Tibial artery (tissue), 4 donors: Measurements from ENCODE around the gene FNDC3B.

ENCODE experiments used
- DNase-seq, 2 donors: peaks; one replicate each; pipeline ENCODE4 v3.0.0-alpha.2; 2019
- H3K27ac ChIP-seq, 2 donors: fragments of 200-600 bp; sonication (generic) in 1 of 2; 1 replicate in 1 of 2; 2 replicates in 1 of 2; pipeline ENCODE4 v1.5.1; 2018 to 2019; ENCODE audit warnings: mild to moderate bottlenecking in 1 of 2
- H3K27me3 ChIP-seq, 2 donors: fragments of 200-600 bp; sonication (generic) in 1 of 2; one replicate each; pipeline versions ENCODE4 v1.5.1 to v1.6.0; 2016 to 2019
- H3K36me3 ChIP-seq, 3 donors: fragments of 200-600 bp; sonication (generic) in 2 of 3; one replicate each; pipeline ENCODE4 v1.5.1; 2016 to 2019; ENCODE audit warnings: mild to moderate bottlenecking in 2 of 3
- H3K4me1 ChIP-seq, 4 donors: fragments of 200-600 bp; sonication (generic) in 2 of 4; 1 replicate in 3 of 4; 2 replicates in 1 of 4; pipeline ENCODE4 v1.5.1; 2016 to 2019
- H3K4me3 ChIP-seq, 2 donors: fragments of 200-600 bp; sonication (generic) in 1 of 2; 1 replicate in 1 of 2; 2 replicates in 1 of 2; pipeline ENCODE4 v1.5.1; 2018 to 2019; ENCODE audit warnings: mild to moderate bottlenecking in 2 of 2
- H3K9me3 ChIP-seq, 3 donors: fragments of 200-600 bp; sonication (generic) in 1 of 3; one replicate each; pipeline ENCODE4 v1.5.1; 2016 to 2019
- CTCF ChIP-seq, 2 experiments: fragments of 200-600 bp in 1 of 2; fragments of 450-650 bp in 1 of 2; IDR thresholded peaks; one replicate each; pipeline ENCODE4 v1.5.1; 2017 to 2019; ENCODE audit warnings: antibody characterized with exemption in 2 of 2, mild to moderate bottlenecking in 1 of 2, moderate library complexity in 1 of 2
- intact Hi-C: fragments of 100-400 bp; cut with DNase I; formaldehyde crosslinking; loops from one replicate; pipeline ENCODE4 v1.15.0; 2023; ENCODE audit warnings: low total_unique reads

FNDC3B gene

GRCh38 chr3:172218350-172219323, 179.3 kb downstream of the FNDC3B start:
- peaks cover 0 to 85% (median 29%) of the 10 kb centered on the region in 4 donors for H3K4me1 ChIP-seq
- no peaks in the 10 kb centered on the region for H3K9me3 ChIP-seq
- TF ChIP-seq CTCF (IDR thresholded peaks at IDR 0.05) = no peak
- DNase-seq = no peak
- H3K36me3 ChIP-seq = no peaks in the 10 kb centered on the region
- H3K27me3 ChIP-seq = no peaks in the 10 kb centered on the region
- intact Hi-C loops = no loop called here
- H3K27ac ChIP-seq = no peak overlapping the region
- H3K4me3 ChIP-seq = no peak overlapping the region

GRCh38 chr3:172219750-172220149, 180.4 kb downstream of the FNDC3B start:
- DNase-seq = no peak
- Histone ChIP-seq H3K36me3 (no peaks in the 10 kb centered on the region), H3K27ac (no peak overlapping the region), H3K9me3 (no peaks in the 10 kb centered on the region), H3K27me3 (no peaks in the 10 kb centered on the region), H3K4me3 (no peak overlapping the region), H3K4me1 (peaks cover 0 to 73% (median 26%) of the 10 kb centered on the region in 4 donors)
- TF ChIP-seq CTCF (IDR thresholded peaks at IDR 0.05) = no peak
- intact Hi-C loops = no loop called here

GRCh38 chr3:172221547-172221946, 182.2 kb downstream of the FNDC3B start:
- no peak for TF ChIP-seq CTCF (IDR thresholded peaks at IDR 0.05)
- no peak for DNase-seq
- Histone ChIP-seq H3K9me3 (no peaks in the 10 kb centered on the region), H3K4me3 (no peak overlapping the region), H3K27me3 (no peaks in the 10 kb centered on the region), H3K36me3 (no peaks in the 10 kb centered on the region), H3K4me1 (peaks cover 0 to 69% (median 26%) of the 10 kb centered on the region in 4 donors), H3K27ac (no peak overlapping the region)
- intact Hi-C loops = no loop called here

GRCh38 chr3:172222478-172223071, 183.2 kb downstream of the FNDC3B start:
- Histone ChIP-seq H3K27ac (no peak overlapping the region), H3K4me1 (peaks cover 0 to 59% (median 23%) of the 10 kb centered on the region in 4 donors), H3K4me3 (no peak overlapping the region), H3K27me3 (no peaks in the 10 kb centered on the region), H3K36me3 (no peaks in the 10 kb centered on the region), H3K9me3 (no peaks in the 10 kb centered on the region)
- no peak for TF ChIP-seq CTCF (IDR thresholded peaks at IDR 0.05)
- intact Hi-C loops = no loop called here
- no peak for DNase-seq

- no peaks in the 10 kb centered on the region for H3K27me3 ChIP-seq
- peaks cover 0 to 55% (median 11%) of the 10 kb centered on the region in 4 donors for H3K4me1 ChIP-seq
- H3K27ac ChIP-seq = no peak overlapping the region
- TF ChIP-seq CTCF (IDR thresholded peaks at IDR 0.05) = no peak
- intact Hi-C loops = no loop called here
- no peaks in the 10 kb centered on the region for H3K9me3 ChIP-seq
- no peak overlapping the region for H3K4me3 ChIP-seq
- H3K36me3 ChIP-seq = no peaks in the 10 kb centered on the region
- no peak for DNase-seq
Observed at GRCh38 chr3:172223870-172224269, 184.5 kb downstream of the FNDC3B start.
